ENCODE measurements around the gene VMP1.
A peak's percentile ranks its signal among the peaks of the same experiment; 100 is the strongest.
"Not testable (repeated sequence)": the region's sequence is repeated elsewhere in the genome, so short reads cannot be mapped to it uniquely, and the experiment has no call there.

Gene VMP1

DNA sequence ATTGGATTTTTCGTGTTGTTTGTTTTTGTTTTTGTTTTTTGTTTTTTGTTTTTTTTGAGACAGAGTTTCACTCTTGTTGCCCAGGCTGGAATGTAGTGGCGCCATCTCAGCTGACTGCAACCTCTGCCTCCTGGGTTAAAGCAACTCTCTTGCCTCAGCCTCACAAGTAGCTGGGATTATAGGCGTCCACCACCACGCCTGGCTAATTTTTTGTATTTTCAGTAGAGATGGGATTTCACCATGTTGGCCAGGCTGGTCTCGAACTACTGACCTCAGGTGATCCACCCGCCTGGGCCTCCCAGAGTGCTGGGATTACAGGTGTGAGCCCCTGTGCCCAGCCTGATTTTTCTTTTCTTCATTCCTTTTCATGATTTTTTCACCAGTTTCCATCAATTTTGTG is 73.1 kb downstream of the VMP1 start:
- not testable (repeated sequence) for DNase-seq (ENCODE audit: low read depth)

- DNase-seq (ENCODE audit: low read depth): peak; percentile 82
Measured at GRCh38 chr17:59783221-59784047, 76.0 kb downstream of the VMP1 start.

DNA sequence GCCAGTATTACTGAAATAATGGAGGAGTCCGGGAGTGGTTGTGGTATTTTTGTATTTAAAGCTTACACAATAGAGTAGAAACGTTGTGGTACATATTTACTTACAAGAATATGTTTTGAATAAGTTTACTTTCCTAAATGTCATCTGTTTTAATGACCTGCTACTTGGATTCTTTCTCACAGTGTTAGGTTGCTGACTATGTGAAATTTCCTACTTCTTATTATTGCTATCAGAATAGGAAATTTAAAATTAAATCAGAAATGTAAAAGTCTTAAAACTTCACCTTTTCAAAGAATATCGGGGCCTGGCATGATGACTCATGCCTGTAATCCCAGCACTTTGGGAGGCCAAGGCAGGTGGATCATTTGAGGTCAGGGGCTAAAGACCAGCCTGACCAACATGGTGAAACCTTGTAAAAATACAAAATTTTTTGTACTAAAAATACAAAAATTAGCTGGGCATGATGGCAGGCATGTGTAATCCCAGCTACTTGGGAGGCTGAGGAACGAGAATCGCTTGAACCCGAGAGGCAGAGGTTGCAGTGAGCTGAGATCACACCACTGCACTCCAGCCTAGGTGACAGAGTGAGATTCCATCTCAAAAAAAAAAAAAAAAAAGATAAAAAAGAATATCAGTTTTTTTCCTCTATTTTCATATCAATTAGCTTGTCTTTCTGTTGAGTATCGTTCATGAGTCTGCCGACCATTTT is 77.8 kb downstream of the VMP1 start:
- DNase-seq (ENCODE audit: low read depth): no peak

DNA sequence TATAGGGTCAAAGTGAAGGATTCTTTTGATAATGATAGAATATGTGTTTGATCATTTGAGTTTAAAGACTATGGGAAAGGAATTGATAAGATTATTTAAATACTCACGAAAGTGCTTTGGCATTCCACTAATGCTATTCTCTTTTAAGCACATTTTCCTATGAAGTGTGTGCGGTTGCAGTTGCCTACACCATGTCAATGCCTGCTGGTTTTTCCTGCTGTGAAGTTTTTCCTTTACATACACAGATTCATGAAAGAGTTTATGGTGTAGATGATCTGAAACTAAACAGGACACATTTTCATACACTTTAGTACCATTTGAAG is 78.7 kb downstream of the VMP1 start:
- no peak for DNase-seq (ENCODE audit: low read depth)

- DNase-seq (ENCODE audit: low read depth): peak; percentile 99
Measured at GRCh38 chr17:59786536-59787319, 79.3 kb downstream of the VMP1 start.

GRCh38 chr17:59789849-59790248 is 82.4 kb downstream of the VMP1 start:
- DNase-seq (ENCODE audit: low read depth): not testable (repeated sequence)

DNA sequence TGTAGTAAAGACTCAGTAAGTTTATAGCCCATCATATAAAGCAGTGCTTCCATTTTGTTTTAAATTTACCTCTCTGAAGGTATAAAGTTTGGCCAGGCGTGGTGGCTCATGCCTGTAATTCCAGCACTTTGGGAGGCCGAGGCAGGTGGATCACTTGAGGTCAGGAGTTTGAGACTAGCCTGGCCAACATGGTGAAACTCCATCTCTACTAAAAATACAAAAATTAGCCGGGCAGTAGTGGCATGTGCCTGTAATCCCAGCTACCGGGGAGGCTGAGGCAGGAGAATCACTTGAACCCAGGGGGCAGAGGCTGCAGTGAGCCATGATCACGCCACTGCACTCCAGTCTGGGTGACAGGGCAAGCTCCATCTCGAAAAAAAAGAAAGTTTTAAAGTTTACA is 83.0 kb downstream of the VMP1 start:
- DNase-seq (ENCODE audit: low read depth): not testable (repeated sequence)

DNA sequence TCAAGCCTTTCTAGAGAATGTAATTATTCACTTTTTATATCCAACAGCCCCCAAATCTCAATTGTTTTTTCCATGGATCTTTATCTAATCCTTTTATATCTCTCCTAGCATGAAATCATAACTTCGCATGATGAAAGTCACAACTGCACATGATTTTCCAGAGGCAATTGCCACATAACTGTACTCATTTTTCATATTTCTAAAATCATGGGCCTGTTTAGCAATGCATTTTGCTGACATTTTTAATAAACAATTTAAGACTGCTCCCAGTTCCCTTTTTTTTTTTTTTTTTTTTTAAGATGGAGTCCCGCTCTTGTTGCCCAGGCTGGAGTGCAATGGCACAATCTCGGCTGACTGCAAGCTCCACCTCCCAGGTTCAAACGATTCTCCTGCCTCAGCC is 83.5 kb downstream of the VMP1 start:
- DNase-seq (ENCODE audit: low read depth): no peak

GRCh38 chr17:59791603-59792457 is 84.4 kb downstream of the VMP1 start:
- no peak for DNase-seq (ENCODE audit: low read depth)

GRCh38 chr17:59792458-59792823 is 85.0 kb downstream of the VMP1 start:
- not testable (repeated sequence) for DNase-seq (ENCODE audit: low read depth)

DNA sequence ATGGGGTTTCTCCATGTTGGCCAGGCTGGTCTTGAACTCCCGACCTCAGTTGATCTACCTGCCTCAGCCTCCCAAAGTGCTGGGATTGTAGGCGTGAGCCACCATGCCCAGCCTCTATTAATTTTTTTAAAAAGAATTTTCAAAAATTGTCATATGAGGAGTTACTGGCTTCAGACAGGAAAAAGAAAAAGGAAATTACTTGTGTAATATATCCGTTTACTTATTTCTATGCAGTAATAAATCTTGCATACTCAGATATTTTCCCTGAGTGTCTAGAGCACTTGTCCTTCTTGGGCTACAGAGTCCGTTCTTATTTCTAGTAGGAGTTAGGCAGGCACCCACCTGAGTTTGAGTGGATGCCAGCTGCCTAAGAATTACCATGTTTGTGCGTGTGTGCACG is 85.8 kb downstream of the VMP1 start:
- no peak for DNase-seq (ENCODE audit: low read depth)

- no peak for DNase-seq (ENCODE audit: low read depth)
Measured at GRCh38 chr17:59796138-59796537, 88.7 kb downstream of the VMP1 start.

DNA sequence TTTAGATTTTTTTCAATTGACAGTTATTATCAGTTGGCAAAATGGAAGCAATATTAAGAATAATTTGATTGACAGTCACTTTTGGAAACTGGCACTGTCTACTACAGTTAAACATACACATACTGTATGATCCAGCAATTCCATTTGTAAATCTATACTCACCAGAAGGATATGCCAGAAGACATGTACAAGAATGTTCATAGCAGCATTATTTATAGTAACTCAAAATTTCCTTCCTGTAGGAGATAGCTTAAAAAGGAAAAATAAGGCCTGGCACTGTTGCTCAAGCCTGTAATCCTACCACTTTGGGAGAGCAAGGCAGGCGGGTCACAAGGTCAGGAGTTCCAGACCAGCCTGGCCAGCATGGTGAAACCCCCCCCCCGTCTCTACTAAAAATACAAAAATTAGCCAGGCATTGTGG is 89.3 kb downstream of the VMP1 start:
- no peak for DNase-seq (ENCODE audit: low read depth)

- DNase-seq (ENCODE audit: low read depth): no peak
Measured at GRCh38 chr17:59798111-59798510, 90.7 kb downstream of the VMP1 start.

DNA sequence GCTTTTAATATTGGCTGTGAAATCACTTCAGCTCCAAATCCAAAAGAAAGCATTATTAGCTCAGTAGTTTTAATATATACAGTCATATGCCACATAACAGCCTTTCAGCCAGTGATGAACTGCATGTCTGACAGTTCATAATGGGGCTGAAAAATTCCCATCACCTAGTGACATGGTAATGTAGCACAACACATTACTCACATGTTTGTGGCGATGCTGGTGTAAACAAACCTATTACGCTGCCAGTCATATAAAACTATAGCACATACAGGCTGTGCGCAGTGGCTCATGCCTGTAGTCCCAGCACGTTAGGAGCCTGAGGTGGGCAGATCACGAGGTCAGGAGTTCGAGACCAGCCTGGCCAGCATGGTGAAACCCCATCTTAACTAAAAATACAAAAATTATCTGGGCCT is 93.1 kb downstream of the VMP1 start:
- no peak for DNase-seq (ENCODE audit: low read depth)

- no peak for DNase-seq (ENCODE audit: low read depth)
Measured at GRCh38 chr17:59802160-59802559, 94.7 kb downstream of the VMP1 start.

- no peak for DNase-seq (ENCODE audit: low read depth)
Measured at GRCh38 chr17:59804901-59805465, 97.5 kb downstream of the VMP1 start.

DNA sequence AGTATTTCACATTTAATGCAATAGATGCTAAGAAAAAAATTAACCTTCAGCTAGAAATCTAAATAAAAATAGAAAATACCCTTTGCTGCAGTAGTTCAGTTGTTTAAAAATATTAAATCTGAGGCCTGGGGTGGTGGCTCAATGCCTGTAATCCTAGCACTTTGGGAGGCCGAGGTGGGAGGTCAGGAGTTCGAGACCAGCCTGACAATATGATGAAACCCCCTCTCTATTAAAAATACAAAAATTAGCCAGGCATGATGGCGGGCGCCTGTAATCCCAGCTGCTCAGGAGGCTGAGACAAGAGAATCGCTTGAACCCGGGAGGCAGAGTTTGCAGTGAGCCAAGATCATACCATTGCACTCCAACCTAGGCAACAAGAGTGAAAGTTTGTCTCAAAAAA is 98.9 kb downstream of the VMP1 start:
- not testable (repeated sequence) for DNase-seq (ENCODE audit: low read depth)

DNA sequence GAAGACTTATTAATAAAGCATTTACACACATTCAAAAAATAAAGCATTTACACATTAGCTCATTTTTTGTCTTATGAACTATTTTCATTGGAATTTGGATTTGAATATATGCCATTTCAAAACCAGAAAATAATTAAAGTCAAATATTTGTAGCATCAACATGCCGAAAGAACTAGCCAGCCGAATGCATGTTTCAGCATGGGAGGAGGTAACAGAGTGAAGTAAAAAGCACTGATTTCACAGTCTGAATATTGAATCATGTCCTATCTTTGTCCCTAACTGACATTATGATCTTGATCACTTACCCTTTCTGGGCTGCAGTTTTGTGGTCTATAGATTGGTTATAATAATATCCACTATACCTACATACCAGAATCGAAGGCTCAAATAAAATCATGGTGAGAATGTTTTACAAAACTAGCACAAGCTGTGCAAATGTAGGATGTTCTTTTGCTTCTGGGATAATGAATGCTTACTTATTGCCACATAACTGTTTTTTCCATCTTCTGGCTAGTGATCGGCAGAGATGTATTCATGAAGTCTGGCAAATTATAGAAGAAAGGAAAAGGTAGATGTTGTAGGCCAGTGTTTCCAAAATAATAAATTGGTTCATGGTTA is 100.5 kb downstream of the VMP1 start:
- no peak for DNase-seq (ENCODE audit: low read depth)

GRCh38 chr17:59810894-59811153 is 103.4 kb downstream of the VMP1 start:
- no peak for DNase-seq (ENCODE audit: low read depth)

GRCh38 chr17:59811209-59811608 is 103.8 kb downstream of the VMP1 start:
- DNase-seq (ENCODE audit: low read depth): no peak

Data from HS-27A (cell line).